MCF 10A (cell line): Measurements from ENCODE around the gene ZNF655. TPM values are rescaled to one million over a fixed set of nuclear protein-coding genes. Genes with fewer than 3 reads are reported as not detected.

ENCODE experiments used
- BruUV-seq: library from RNA; stranded (reverse); fragments of 400-500 nt; replicated peaks from 2 replicates; lab custom pipeline; 2021; lab: Mats Ljungman, UMichigan
- CTCF ChIA-PET: fragments of 300-600 bp; sonication (Branson Sonifier 250); formaldehyde crosslinking; extraction: SDS; loops from one replicate; lab custom pipeline; 2021; ENCODE audit warnings: antibody characterized with exemption, inconsistent platforms; lab: Yijun Ruan, JAX
- POLR2A ChIA-PET: fragments of 300-600, 350-650 bp; sonication (Branson Sonifier 250); formaldehyde crosslinking; extraction: SDS; loops from one replicate; lab custom pipeline; 2020; ENCODE audit warnings: antibody characterized with exemption, inconsistent platforms; lab: Yijun Ruan, JAX
- DNase-seq: peaks from one replicate; pipeline ENCODE4 v3.0.0-alpha.2; 2018; ENCODE audit not compliant: unreplicated experiment
- H3K27ac Mint-ChIP-seq: one replicate; pipeline ENCODE4 v1.8.0; 2022; ENCODE audit warnings: mild to moderate bottlenecking, low read depth, mixed read lengths; ENCODE audit not compliant: unreplicated experiment
- H3K27me3 Mint-ChIP-seq: one replicate; pipeline ENCODE4 v1.8.0; 2022; ENCODE audit warnings: mixed read lengths; ENCODE audit not compliant: insufficient read depth, unreplicated experiment
- H3K36me3 Mint-ChIP-seq: one replicate; pipeline ENCODE4 v1.8.0; 2022; ENCODE audit warnings: mild to moderate bottlenecking, moderate library complexity, mixed read lengths; ENCODE audit not compliant: insufficient read depth, unreplicated experiment
- H3K4me1 Mint-ChIP-seq: one replicate; pipeline ENCODE4 v1.8.0; 2022; ENCODE audit warnings: mixed read lengths; ENCODE audit not compliant: insufficient read depth, unreplicated experiment
- H3K4me3 Mint-ChIP-seq: one replicate; pipeline ENCODE4 v1.8.0; 2022; ENCODE audit warnings: mild to moderate bottlenecking, moderate library complexity, mixed read lengths; ENCODE audit not compliant: unreplicated experiment
- H3K9me3 Mint-ChIP-seq: one replicate; pipeline ENCODE4 v1.8.0; 2022; ENCODE audit warnings: mixed read lengths; ENCODE audit not compliant: unreplicated experiment
- CTCF ChIP-seq: fragments of 200-600 bp; IDR thresholded peaks from one replicate; pipeline ENCODE4 v1.8.0; 2022; ENCODE audit warnings: antibody characterized with exemption, mild to moderate bottlenecking; ENCODE audit not compliant: unreplicated experiment
- intact Hi-C: fragments of 100-400 bp; cut with micrococcal nuclease; formaldehyde crosslinking; loops from 2 replicates; pipeline ENCODE4 v1.14.1; 2022
- total RNA-seq: library from RNA; stranded (reverse); gene quantifications from 2 replicates; pipeline ENCODE4 v1.2.3, GENCODE V29; 2022

ZNF655 gene
- total RNA-seq, 1 experiment from 2014 or later = 89.9 TPM

- Mint-ChIP-seq H3K9me3 (no peaks in the 10 kb centered on the region), H3K27ac (peak overlapping the region; percentile 93), H3K4me1 (peaks cover 24% of the 10 kb centered on the region), H3K36me3 (peaks cover 44% of the 10 kb centered on the region), H3K27me3 (no peaks in the 10 kb centered on the region), H3K4me3 (peak overlapping the region; percentile 90)
- no peak for DNase-seq
- POLR2A ChIA-PET = interaction anchor here (0.6 to 4.3 kb wide), 24 partner anchors 9 to 301 kb away, joined by 3 to 55 read pairs (median 6); partner anchors contain the start of genes CYP3A43, FAM200A, TRIM4 and ZKSCAN5
- no peak for TF ChIP-seq CTCF
- TSS peak; percentile 45 for BruUV-seq
- intact Hi-C loops = loop anchor here (2.0 to 10.0 kb wide), 3 partner anchors 112 to 220 kb away; partner anchors contain the start of genes ZKSCAN5 and ZNF789
- CTCF ChIA-PET = interaction anchor here (0.8 to 1.3 kb wide), 6 partner anchors 12 to 377 kb away, joined by 3 to 8 read pairs (median 3); no protein-coding TSS in a partner anchor
Observed at GRCh38 chr7:99617192-99617781, 58.8 kb downstream of the ZNF655 start.

GRCh38 chr7:99618726-99619125 lies 60.3 kb downstream of the ZNF655 start:
- Mint-ChIP-seq H3K27me3 (no peaks in the 10 kb centered on the region), H3K4me1 (peaks cover 24% of the 10 kb centered on the region), H3K9me3 (no peaks in the 10 kb centered on the region), H3K27ac (peak overlapping the region; percentile 93), H3K4me3 (peak overlapping the region; percentile 90), H3K36me3 (peaks cover 58% of the 10 kb centered on the region)
- intact Hi-C loops = loop anchor here (5.0 to 10.0 kb wide), 2 partner anchors 144 to 219 kb away; partner anchors contain the start of gene ZNF789
- BruUV-seq = no TSS peak
- no peak for TF ChIP-seq CTCF
- CTCF ChIA-PET = no interaction called here
- POLR2A ChIA-PET = interaction anchor here (0.7 to 4.3 kb wide), 13 partner anchors 11 to 212 kb away, joined by 3 to 55 read pairs (median 14); partner anchors contain the start of genes CYP3A43, ZKSCAN5, ZNF394 and ZNF655
- peak; percentile 72 for DNase-seq

- no peaks in the 10 kb centered on the region for H3K9me3 Mint-ChIP-seq
- H3K27me3 Mint-ChIP-seq = no peaks in the 10 kb centered on the region
- ChIA-PET POLR2A (interaction anchor here (0.6 to 4.3 kb wide), 5 partner anchors 10 to 209 kb away, joined by 3 to 51 read pairs (median 4); partner anchors contain the start of gene CYP3A43), CTCF (interaction anchor here (0.7 kb wide), 1 partner anchor 17 kb away, joined by 4 read pairs; no protein-coding TSS in a partner anchor)
- no peak overlapping the region for H3K4me3 Mint-ChIP-seq
- peaks cover 66% of the 10 kb centered on the region for H3K36me3 Mint-ChIP-seq
- no peak for DNase-seq
- H3K4me1 Mint-ChIP-seq = peaks cover 24% of the 10 kb centered on the region
- TF ChIP-seq CTCF = no peak
- intact Hi-C loops = loop anchor here (5.0 to 10.0 kb wide), 2 partner anchors 145 to 218 kb away; partner anchors contain the start of gene ZNF789
- no TSS peak for BruUV-seq
- peak overlapping the region; percentile 93 for H3K27ac Mint-ChIP-seq
Observed at GRCh38 chr7:99619571-99620130, 61.2 kb downstream of the ZNF655 start.

GRCh38 chr7:99621271-99621670 lies 62.8 kb downstream of the ZNF655 start:
- H3K27ac Mint-ChIP-seq = peak overlapping the region; percentile 75
- H3K4me3 Mint-ChIP-seq = no peak overlapping the region
- peaks cover 24% of the 10 kb centered on the region for H3K4me1 Mint-ChIP-seq
- POLR2A ChIA-PET = interaction anchor here (0.8 kb wide), 1 partner anchor 64 kb away, joined by 3 read pairs; no protein-coding TSS in a partner anchor
- no peaks in the 10 kb centered on the region for H3K9me3 Mint-ChIP-seq
- CTCF ChIA-PET = interaction anchor here (0.7 kb wide), 1 partner anchor 87 kb away, joined by 4 read pairs; no protein-coding TSS in a partner anchor
- BruUV-seq = no TSS peak
- TF ChIP-seq CTCF = no peak
- intact Hi-C loops = no loop called here
- peaks cover 82% of the 10 kb centered on the region for H3K36me3 Mint-ChIP-seq
- no peaks in the 10 kb centered on the region for H3K27me3 Mint-ChIP-seq
- no peak for DNase-seq
